Gastroesophageal sphincter (tissue), 4 donors: Measurements from ENCODE around the gene VWC2. TPM values are rescaled to one million over a fixed set of nuclear protein-coding genes. Genes with fewer than 3 reads are reported as not detected.

Experiments
- ATAC-seq: fragments of 150-250 bp; one replicate; pipeline ENCODE4 v1.9.1; 2016; ENCODE audit warnings: mild to moderate bottlenecking, moderate library complexity
- H3K27ac ChIP-seq, 4 donors: fragments of 200-600 bp; sonication (generic) in 3 of 4; 1 replicate in 3 of 4; 2 replicates in 1 of 4; pipeline ENCODE4 v1.5.1; 2016 to 2019
- H3K27me3 ChIP-seq: fragments of 200-600 bp; sonication (generic); one replicate; pipeline ENCODE4 v1.5.1; 2019
- H3K36me3 ChIP-seq, 2 donors: fragments of 200-600 bp; sonication (generic); one replicate each; pipeline ENCODE4 v1.5.1; 2019; ENCODE audit warnings: control low read depth in 1 of 2
- H3K4me1 ChIP-seq, 3 donors: fragments of 200-600 bp; sonication (generic); 1 replicate in 2 of 3; 2 replicates in 1 of 3; pipeline ENCODE4 v1.5.1; 2016 to 2019; ENCODE audit warnings: control low read depth in 2 of 3
- H3K4me3 ChIP-seq, 2 donors: fragments of 200-600 bp; sonication (generic); one replicate each; pipeline ENCODE4 v1.5.1; 2019; ENCODE audit warnings: mild to moderate bottlenecking in 1 of 2, moderate library complexity in 1 of 2
- H3K9me3 ChIP-seq, 3 donors: fragments of 200-600 bp; sonication (generic); one replicate each; pipeline ENCODE4 v1.5.1; 2017 to 2019; ENCODE audit warnings: control low read depth in 2 of 3
- CTCF ChIP-seq, 4 experiments: fragments of 200-600 bp in 2 of 4; fragments of 450-650 bp in 2 of 4; sonication (generic) in 1 of 4; IDR thresholded peaks; one replicate each; pipeline ENCODE4 v1.5.1; 2017 to 2019; ENCODE audit warnings: antibody characterized with exemption in 4 of 4, mild to moderate bottlenecking in 2 of 4, moderate library complexity in 2 of 4
- EP300 ChIP-seq: sonication (generic); formaldehyde crosslinking; IDR thresholded peaks from one replicate; pipeline ENCODE4 v1.6.1; 2017; ENCODE audit warnings: antibody characterized with exemption, mild to moderate bottlenecking
- POLR2A ChIP-seq, 2 donors: fragments of 450-650 bp; IDR thresholded peaks; one replicate each; pipeline ENCODE4 v1.6.1; 2017; ENCODE audit warnings: antibody characterized with exemption in 2 of 2, mild to moderate bottlenecking in 2 of 2, moderate library complexity in 1 of 2
- POLR2AphosphoS5 ChIP-seq: sonication (generic); formaldehyde crosslinking; IDR thresholded peaks from one replicate; pipeline ENCODE4 v1.6.1; 2017; ENCODE audit warnings: antibody characterized with exemption
- WGBS, 2 donors: methylation state at CpG; one replicate each; pipeline ENCODE4 v1.1.5; 2018; ENCODE audit warnings: low coverage in 1 of 2; 5-methylcytosine and 5-hydroxymethylcytosine counted together
- total RNA-seq, 4 donors: library from RNA; depleted of rRNA; stranded (reverse); fragments of >200 nt; gene quantifications; one replicate each; pipeline ENCODE4 v1.1.0, GENCODE V29; 2016

Gene VWC2
- total RNA-seq, 4 donors from 2014 or later, result 0.08 to 0.13 TPM; not detected in 2

DNA sequence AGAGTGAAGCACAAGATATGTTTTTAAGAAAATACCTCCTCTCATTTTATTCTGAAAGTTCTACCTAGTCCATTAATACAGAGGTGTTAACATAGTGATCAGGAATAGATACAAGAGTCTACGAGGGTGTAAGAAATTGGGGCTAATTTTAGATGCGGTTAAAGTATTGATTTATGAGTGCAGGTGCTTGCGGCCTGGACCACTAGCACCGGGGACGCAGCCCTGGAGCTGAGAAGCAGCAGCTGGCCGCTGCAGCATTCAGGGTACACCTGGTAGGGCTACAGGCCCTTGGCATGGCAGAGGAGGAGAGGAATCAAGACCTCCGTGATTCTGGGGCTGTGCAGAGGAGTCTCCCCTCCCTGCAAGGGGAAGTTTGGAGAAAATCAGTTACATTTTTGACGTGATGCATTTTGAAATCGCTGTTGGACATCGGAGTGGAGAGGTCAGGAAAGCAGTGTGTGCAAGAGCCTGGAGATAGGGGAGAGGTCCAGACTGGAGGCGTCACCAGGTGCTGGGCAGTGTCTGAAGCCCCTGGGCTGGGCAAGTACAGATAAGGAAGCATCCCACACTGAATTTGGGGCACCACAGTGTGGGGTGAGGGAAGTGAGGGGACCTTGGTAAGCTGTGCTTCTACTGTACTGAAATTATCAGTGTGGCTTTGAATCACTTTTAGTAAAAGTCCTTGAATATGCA lies 112.3 kb downstream of the VWC2 start:
- Histone ChIP-seq H3K9me3 (no peaks in the 10 kb centered on the region), H3K27ac (no peak overlapping the region), H3K27me3 (no peaks in the 10 kb centered on the region), H3K4me1 (no peaks in the 10 kb centered on the region), H3K4me3 (no peak overlapping the region), H3K36me3 (no peaks in the 10 kb centered on the region)
- TF ChIP-seq EP300, result no peak
- no peak for TF ChIP-seq POLR2A (IDR thresholded peaks at IDR 0.05)
- TF ChIP-seq CTCF (IDR thresholded peaks at IDR 0.05), result no peak
- TF ChIP-seq POLR2AphosphoS5, result no peak
- ATAC-seq, result no peak
- WGBS, 2 donors, result 66 to 77% methylated on average over 7 to 8 of the region's 11 CpGs

DNA sequence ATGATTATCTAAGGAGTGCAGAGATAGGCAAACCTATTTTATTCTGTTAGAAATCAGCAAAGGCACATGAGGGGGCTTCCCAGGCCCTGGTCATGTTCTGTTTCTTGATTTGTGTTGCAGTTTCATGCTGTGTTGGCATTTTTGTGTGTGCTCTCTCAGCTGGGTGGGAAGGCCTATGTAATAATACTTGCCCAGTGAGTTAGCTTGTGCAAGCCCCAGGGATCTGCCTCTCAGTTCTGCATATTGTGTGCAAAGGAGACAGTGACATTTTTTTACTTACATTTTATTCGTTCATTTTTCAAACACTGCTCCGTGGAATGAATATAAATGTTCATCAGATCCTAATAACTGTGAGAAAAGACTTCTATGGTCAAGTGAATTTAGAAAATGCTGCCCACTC lies 119.0 kb downstream of the VWC2 start:
- TF ChIP-seq POLR2AphosphoS5, result no peak
- TF ChIP-seq EP300, result no peak
- no peak for TF ChIP-seq POLR2A (IDR thresholded peaks at IDR 0.05)
- no peak for TF ChIP-seq CTCF (IDR thresholded peaks at IDR 0.05)
- 31 to 91% methylated on average over 2 of the region's 2 CpGs for WGBS, 2 donors
- Histone ChIP-seq H3K4me3 (no peak overlapping the region), H3K27ac (no peak overlapping the region), H3K4me1 (no peaks in the 10 kb centered on the region), H3K9me3 (peaks cover 0 to 5% (median 0%) of the 10 kb centered on the region in 3 donors), H3K27me3 (no peaks in the 10 kb centered on the region), H3K36me3 (no peaks in the 10 kb centered on the region)
- no peak for ATAC-seq

DNA sequence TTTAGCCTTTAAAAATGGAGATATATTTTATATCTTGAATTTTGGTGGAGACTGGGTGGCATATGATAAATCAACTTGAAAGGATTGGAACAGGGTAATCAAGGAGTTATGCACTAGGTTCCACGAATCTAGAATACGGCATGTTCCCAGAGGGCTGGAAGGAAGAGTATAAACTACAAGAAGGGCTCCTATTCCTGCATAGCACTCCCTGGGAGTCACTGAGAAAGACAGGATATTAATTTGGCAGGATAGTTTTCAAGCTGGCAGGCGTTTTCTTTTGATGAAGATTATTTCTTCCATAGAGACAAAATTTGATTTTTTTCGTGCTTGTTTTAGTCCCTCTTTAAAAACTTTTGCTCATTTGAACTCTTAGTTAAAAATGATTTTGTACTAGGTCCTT lies 119.7 kb downstream of the VWC2 start:
- no peak overlapping the region for H3K4me3 ChIP-seq
- 40 to 49% methylated on average over 4 of the region's 4 CpGs for WGBS, 2 donors
- H3K27ac ChIP-seq, result no peak overlapping the region
- TF ChIP-seq CTCF (IDR thresholded peaks at IDR 0.05), result no peak
- no peak for TF ChIP-seq POLR2A (IDR thresholded peaks at IDR 0.05)
- no peak for TF ChIP-seq EP300
- no peak for TF ChIP-seq POLR2AphosphoS5
- peaks cover 0 to 5% (median 0%) of the 10 kb centered on the region in 3 donors for H3K9me3 ChIP-seq
- H3K4me1 ChIP-seq, result no peaks in the 10 kb centered on the region
- ATAC-seq, result no peak
- H3K27me3 ChIP-seq, result no peaks in the 10 kb centered on the region
- no peaks in the 10 kb centered on the region for H3K36me3 ChIP-seq

GRCh38 chr7:49894543-49894942 lies 121.1 kb downstream of the VWC2 start:
- no peaks in the 10 kb centered on the region for H3K4me1 ChIP-seq
- no peak overlapping the region for H3K4me3 ChIP-seq
- no peak overlapping the region for H3K27ac ChIP-seq
- H3K27me3 ChIP-seq, result no peaks in the 10 kb centered on the region
- peaks cover 0 to 5% (median 0%) of the 10 kb centered on the region in 3 donors for H3K9me3 ChIP-seq
- no peak for ATAC-seq
- 68 to 83% methylated on average over 2 to 3 of the region's 4 CpGs for WGBS, 2 donors
- TF ChIP-seq CTCF (IDR thresholded peaks at IDR 0.05), result no peak
- TF ChIP-seq EP300, result no peak
- TF ChIP-seq POLR2A (IDR thresholded peaks at IDR 0.05), result no peak
- TF ChIP-seq POLR2AphosphoS5, result no peak
- no peaks in the 10 kb centered on the region for H3K36me3 ChIP-seq

- Histone ChIP-seq H3K27me3 (no peaks in the 10 kb centered on the region), H3K27ac (no peak overlapping the region), H3K36me3 (no peaks in the 10 kb centered on the region), H3K9me3 (no peaks in the 10 kb centered on the region), H3K4me3 (no peak overlapping the region), H3K4me1 (no peaks in the 10 kb centered on the region)
- WGBS, 2 donors, result 66 to 82% methylated on average over 8 of the region's 8 CpGs
- no peak for ATAC-seq
- TF ChIP-seq POLR2A (IDR thresholded peaks at IDR 0.05) (no peak), CTCF (IDR thresholded peaks at IDR 0.05) (no peak), POLR2AphosphoS5 (no peak), EP300 (no peak)
These were observed 138.5 kb downstream of the VWC2 start for GRCh38 chr7:49911909-49912308.
